Stimulated activated CD8-positive, alpha-beta memory T cell treated with anti-CD3 and anti-CD28 coated beads, Interleukin-7, amount 100 ng/mL, for 24 hours (primary cell): ENCODE measurements around the gene ANO1.

Experiments used
- DNase-seq: peaks from one replicate; pipeline ENCODE4 v3.0.0-alpha.2; 2020; ENCODE audit warnings: low read depth

ANO1 gene

GRCh38 chr11:70095541-70096252 is 17.6 kb downstream of the ANO1 start:
- no peak for DNase-seq

GRCh38 chr11:70097783-70098563 is 19.9 kb downstream of the ANO1 start:
- no peak for DNase-seq

- no peak for DNase-seq
These were observed 20.8 kb downstream of the ANO1 start for GRCh38 chr11:70098936-70099335.

GRCh38 chr11:70099578-70100279 is 21.6 kb downstream of the ANO1 start:
- no peak for DNase-seq

- DNase-seq, result no peak
These were observed 22.1 kb downstream of the ANO1 start for GRCh38 chr11:70100280-70100603.

GRCh38 chr11:70100791-70101190 is 22.7 kb downstream of the ANO1 start:
- DNase-seq, result no peak

- no peak for DNase-seq
These were observed 25.3 kb downstream of the ANO1 start for GRCh38 chr11:70103256-70103975.

- DNase-seq, result no peak
These were observed 26.3 kb downstream of the ANO1 start for GRCh38 chr11:70104419-70104818.

- no peak for DNase-seq
These were observed 26.8 kb downstream of the ANO1 start for GRCh38 chr11:70104961-70105360.

- DNase-seq, result no peak
These were observed 27.2 kb downstream of the ANO1 start for GRCh38 chr11:70105369-70105754.

GRCh38 chr11:70105755-70106571 is 27.8 kb downstream of the ANO1 start:
- no peak for DNase-seq

- no peak for DNase-seq
These were observed 28.6 kb downstream of the ANO1 start for GRCh38 chr11:70106757-70107156.

- no peak for DNase-seq
These were observed 29.1 kb downstream of the ANO1 start for GRCh38 chr11:70107191-70107590.

- no peak for DNase-seq
These were observed 29.6 kb downstream of the ANO1 start for GRCh38 chr11:70107756-70108155.

- DNase-seq, result no peak
These were observed 30.1 kb downstream of the ANO1 start for GRCh38 chr11:70108250-70108649.

GRCh38 chr11:70109006-70109405 is 30.9 kb downstream of the ANO1 start:
- DNase-seq, result no peak

GRCh38 chr11:70109903-70110302 is 31.8 kb downstream of the ANO1 start:
- DNase-seq, result no peak

- DNase-seq, result no peak
These were observed 32.5 kb downstream of the ANO1 start for GRCh38 chr11:70110538-70111055.

GRCh38 chr11:70111269-70112016 is 33.3 kb downstream of the ANO1 start:
- no peak for DNase-seq

GRCh38 chr11:70112017-70112434 is 33.9 kb downstream of the ANO1 start:
- DNase-seq, result no peak

GRCh38 chr11:70113801-70114200 is 35.7 kb downstream of the ANO1 start:
- no peak for DNase-seq
